H9 (cell line): Measurements from ENCODE around the gene MAGEA6. TPM values are rescaled to one million over a fixed set of nuclear protein-coding genes. Genes with fewer than 3 reads are reported as not detected.
"Not testable (repeated sequence)": the region's sequence is repeated elsewhere in the genome, so short reads cannot be mapped to it uniquely, and the experiment has no call there.

Experiments
- DNase-seq: peaks from one replicate; pipeline ENCODE4 v3.0.0-alpha.2; 2017
- H2AFZ ChIP-seq: one replicate; pipeline ENCODE4 v1.6.1; 2013; ENCODE audit warnings: mild to moderate bottlenecking, low read length, control low read depth, moderate library complexity
- H2AK5ac ChIP-seq: 2 replicates; pipeline ENCODE4 v1.6.1; 2013; ENCODE audit warnings: low read length, control low read depth, mixed read lengths; ENCODE audit not compliant: insufficient read length
- H2BK120ac ChIP-seq: one replicate; pipeline ENCODE4 v1.6.1; 2013; ENCODE audit warnings: low read depth, mild to moderate bottlenecking, low read length, control low read depth, inconsistent platforms; ENCODE audit not compliant: poor library complexity, severe bottlenecking
- H2BK12ac ChIP-seq: 2 replicates; pipeline ENCODE4 v1.6.1; 2013; ENCODE audit warnings: low read length, control low read depth, mixed read lengths, low read depth; ENCODE audit not compliant: insufficient read length
- H2BK15ac ChIP-seq: 2 replicates; pipeline ENCODE4 v1.6.1; 2013; ENCODE audit warnings: low read depth, low read length, control low read depth
- H2BK20ac ChIP-seq: one replicate; pipeline ENCODE4 v1.6.1; 2013; ENCODE audit warnings: low read depth, mild to moderate bottlenecking, low read length, control low read depth, inconsistent platforms; ENCODE audit not compliant: poor library complexity, severe bottlenecking
- H2BK5ac ChIP-seq: 2 replicates; pipeline ENCODE4 v1.6.1; 2013; ENCODE audit warnings: low read length, control low read depth, mixed read lengths; ENCODE audit not compliant: insufficient read length
- H3K14ac ChIP-seq: 2 replicates; pipeline ENCODE4 v1.6.1; 2013; ENCODE audit warnings: low read length, control low read depth; ENCODE audit not compliant: insufficient read depth
- H3K18ac ChIP-seq: 2 replicates; pipeline ENCODE4 v1.6.1; 2013; ENCODE audit warnings: low read depth, mild to moderate bottlenecking, mixed read lengths, low read length, control low read depth; ENCODE audit not compliant: insufficient read length
- H3K23ac ChIP-seq: 2 replicates; pipeline ENCODE4 v1.6.1; 2013; ENCODE audit warnings: low read length, control low read depth, mixed read lengths, low read depth; ENCODE audit not compliant: insufficient read length
- H3K23me2 ChIP-seq: 2 replicates; pipeline ENCODE4 v1.6.1; 2013; ENCODE audit warnings: low read depth, mild to moderate bottlenecking, mixed read lengths, low read length, control low read depth; ENCODE audit not compliant: insufficient read length, poor library complexity, severe bottlenecking
- H3K27ac ChIP-seq: 2 replicates; pipeline ENCODE4 v1.5.1; 2013; ENCODE audit warnings: low read length, control low read depth, mixed read lengths, low read depth; ENCODE audit not compliant: insufficient read length
- H3K27me3 ChIP-seq: 2 replicates; pipeline ENCODE4 v1.6.1; 2013; ENCODE audit warnings: low read length, control low read depth, inconsistent platforms; ENCODE audit not compliant: insufficient read depth
- H3K4ac ChIP-seq: 2 replicates; pipeline ENCODE4 v1.6.1; 2013; ENCODE audit warnings: low read depth, mild to moderate bottlenecking, control low read depth, inconsistent platforms, low read length, moderate library complexity
- H3K4me1 ChIP-seq: 2 replicates; pipeline ENCODE4 v1.6.1; 2013; ENCODE audit warnings: low read length, control low read depth, inconsistent platforms; ENCODE audit not compliant: insufficient read depth
- H3K4me2 ChIP-seq: 2 replicates; pipeline ENCODE4 v1.6.1; 2013; ENCODE audit warnings: low read length, control low read depth, mixed read lengths; ENCODE audit not compliant: insufficient read length, insufficient read depth
- H3K56ac ChIP-seq: 2 replicates; pipeline ENCODE4 v1.6.1; 2013; ENCODE audit warnings: low read depth, mild to moderate bottlenecking, mixed read lengths, low read length, control low read depth; ENCODE audit not compliant: insufficient read length
- H3K79me1 ChIP-seq: 2 replicates; pipeline ENCODE4 v1.6.1; 2013; ENCODE audit warnings: low read depth, mild to moderate bottlenecking, moderate library complexity, low read length, control low read depth, inconsistent platforms; ENCODE audit not compliant: insufficient read depth, poor library complexity, severe bottlenecking
- H3K79me2 ChIP-seq: 2 replicates; pipeline ENCODE4 v1.6.1; 2013; ENCODE audit warnings: low read length, control low read depth, inconsistent platforms; ENCODE audit not compliant: insufficient read depth
- H3K9ac ChIP-seq: 2 replicates; pipeline ENCODE4 v1.6.1; 2013; ENCODE audit warnings: low read length, control low read depth, mixed read lengths; ENCODE audit not compliant: insufficient read length; ENCODE audit errors: extremely low read depth
- H3K9me3 ChIP-seq: one replicate; pipeline ENCODE4 v1.6.1; 2013; ENCODE audit warnings: low read depth, low read length, inconsistent platforms; ENCODE audit not compliant: control insufficient read depth
- H3T11ph ChIP-seq: one replicate; pipeline ENCODE4 v1.6.1; 2013; ENCODE audit warnings: mild to moderate bottlenecking, low read length, control low read depth, inconsistent platforms
- H4K20me1 ChIP-seq: one replicate; pipeline ENCODE4 v1.6.1; 2013; ENCODE audit not compliant: control insufficient read depth, insufficient read length, insufficient read depth
- H4K5ac ChIP-seq: 2 replicates; pipeline ENCODE4 v1.6.1; 2013; ENCODE audit warnings: low read depth, mild to moderate bottlenecking, mixed read lengths, low read length, control low read depth; ENCODE audit not compliant: insufficient read length
- H4K8ac ChIP-seq: replicated peaks from 2 replicates; pipeline ENCODE4 v1.6.1; 2013; ENCODE audit warnings: low read length, control low read depth, mixed read lengths, low read depth; ENCODE audit not compliant: insufficient read length
- H4K91ac ChIP-seq: 2 replicates; pipeline ENCODE4 v1.6.1; 2013; ENCODE audit warnings: low read depth, mild to moderate bottlenecking, moderate library complexity, mixed read lengths, low read length, control low read depth; ENCODE audit not compliant: insufficient read length
- H3K27ac Mint-ChIP-seq, 3 experiments: 2 replicates in 2 of 3; 3 replicates in 1 of 3; pipeline ENCODE4 v1.8.0; 2020 to 2021; ENCODE audit warnings: mixed read lengths in 3 of 3, mild to moderate bottlenecking in 1 of 3, moderate library complexity in 1 of 3
- H3K27me3 Mint-ChIP-seq: 2 replicates; pipeline ENCODE4 v1.8.0; 2021; ENCODE audit warnings: low read depth, mild to moderate bottlenecking, moderate library complexity, mixed read lengths
- H3K36me3 Mint-ChIP-seq, 3 experiments: 2 replicates in 2 of 3; 3 replicates in 1 of 3; pipeline ENCODE4 v1.8.0; 2020 to 2021; ENCODE audit warnings: low read depth in 3 of 3, mixed read lengths in 3 of 3; ENCODE audit not compliant: insufficient read depth in 1 of 3
- H3K4me1 Mint-ChIP-seq, 2 experiments: 2 replicates each; pipeline ENCODE4 v1.8.0; 2020; ENCODE audit warnings: mixed read lengths in 2 of 2
- H3K4me3 Mint-ChIP-seq, 2 experiments: 2 replicates in 1 of 2; 3 replicates in 1 of 2; pipeline ENCODE4 v1.8.0; 2020 to 2021; ENCODE audit warnings: mild to moderate bottlenecking in 2 of 2, mixed read lengths in 2 of 2, moderate library complexity in 1 of 2
- H3K9me3 Mint-ChIP-seq, 2 experiments: 2 replicates in 1 of 2; 3 replicates in 1 of 2; pipeline ENCODE4 v1.8.0; 2020; ENCODE audit warnings: mild to moderate bottlenecking in 2 of 2, mixed read lengths in 2 of 2, moderate library complexity in 1 of 2
- WGBS: extraction: QIAGEN DNeasy Blood & Tissue Kit; methylation state at CpG from one replicate; pipeline ENCODE4 v1.1.7; 2013; ENCODE audit warnings: missing lambda C conversion rate, low lambda C conversion rate, mixed read lengths; ENCODE audit not compliant: insufficient read length; ENCODE audit errors: extremely low coverage; 5-methylcytosine and 5-hydroxymethylcytosine counted together
- total RNA-seq: library from RNA; stranded (reverse); gene quantifications from 2 replicates; pipeline ENCODE4 v1.2.1, GENCODE V29; 2021

MAGEA6 gene
- total RNA-seq, 1 experiment from 2014 or later, result not detected

DNA sequence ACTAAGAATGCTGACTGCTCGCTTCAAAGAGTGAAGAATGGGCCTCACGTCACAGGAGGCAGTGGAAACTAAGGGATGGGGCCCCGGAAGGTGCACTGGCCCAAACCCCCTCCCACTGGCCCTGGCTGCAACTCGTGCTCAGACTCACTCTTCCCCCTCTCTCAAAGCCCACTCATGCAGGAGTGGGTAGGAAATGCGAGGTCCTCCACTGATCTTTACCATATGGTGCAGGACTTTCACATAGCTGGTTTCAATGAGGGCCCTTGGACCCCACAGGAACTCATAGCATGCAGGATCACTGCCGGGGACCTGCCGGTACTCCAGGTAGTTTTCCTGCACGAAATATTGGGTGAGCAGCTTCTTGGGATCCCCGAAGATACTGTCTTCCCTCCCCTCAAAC is 2.9 kb downstream of the MAGEA6 start:
- not testable (repeated sequence) for H3K4me1 Mint-ChIP-seq, H3K79me2 ChIP-seq

DNA sequence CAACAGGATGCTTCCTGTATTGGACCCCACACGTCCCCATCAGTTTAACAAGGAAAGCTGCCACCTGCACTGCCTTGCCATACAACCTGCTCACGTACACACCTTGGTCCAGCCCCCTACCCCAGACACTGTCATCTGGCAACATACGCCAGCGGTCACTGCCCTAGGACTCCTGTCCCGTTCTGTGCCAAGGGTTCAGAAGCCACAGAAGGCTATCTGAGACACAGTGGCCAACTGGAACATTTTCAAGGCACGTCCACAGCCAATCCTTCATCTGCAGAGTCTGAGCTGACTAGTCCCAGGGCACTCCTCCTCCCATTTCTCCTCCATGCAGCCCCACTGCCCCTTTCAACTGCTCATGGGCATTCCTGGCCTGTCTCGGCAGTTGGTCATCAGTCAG is 7.9 kb downstream of the MAGEA6 start:
- H3K79me2 ChIP-seq, H4K20me1 ChIP-seq, H3K4me2 ChIP-seq, H2AFZ ChIP-seq, H2BK5ac ChIP-seq, H4K91ac ChIP-seq, H3T11ph ChIP-seq, DNase-seq, H2AK5ac ChIP-seq, H3K9me3 Mint-ChIP-seq, H3K4ac ChIP-seq, H3K79me1 ChIP-seq, H3K27me3 Mint-ChIP-seq, H3K4me3 Mint-ChIP-seq, H3K18ac ChIP-seq, H4K5ac ChIP-seq, H2BK15ac ChIP-seq, H3K9ac ChIP-seq, H3K56ac ChIP-seq, H3K27ac ChIP-seq, H2BK20ac ChIP-seq, H3K27me3 ChIP-seq, H3K36me3 Mint-ChIP-seq, H3K23me2 ChIP-seq, H2BK120ac ChIP-seq, H3K27ac Mint-ChIP-seq, H3K23ac ChIP-seq, H3K9me3 ChIP-seq, H4K8ac ChIP-seq, H2BK12ac ChIP-seq, H3K4me1 ChIP-seq, H3K4me1 Mint-ChIP-seq, H3K14ac ChIP-seq: not testable (repeated sequence)
- no CpG with 5 or more reads among the region's 7 CpGs for WGBS

More for the DNA sequence above, 2.9 kb downstream of the MAGEA6 start:
- not testable (repeated sequence) for H3K4me2 ChIP-seq, H3K27me3 Mint-ChIP-seq, H3K23me2 ChIP-seq, H3K9ac ChIP-seq, H4K5ac ChIP-seq, H3K36me3 Mint-ChIP-seq, H2BK15ac ChIP-seq, H4K8ac ChIP-seq, H3K9me3 Mint-ChIP-seq, H3K27ac ChIP-seq, H3K56ac ChIP-seq, H3K18ac ChIP-seq, H3K27me3 ChIP-seq, H2AFZ ChIP-seq, H3K4me3 Mint-ChIP-seq, H4K20me1 ChIP-seq, H3K23ac ChIP-seq, H3K4me1 ChIP-seq, H2BK12ac ChIP-seq, H4K91ac ChIP-seq, DNase-seq, H3K14ac ChIP-seq, H2BK120ac ChIP-seq, H3K4ac ChIP-seq, H2BK5ac ChIP-seq, H3K27ac Mint-ChIP-seq, H2AK5ac ChIP-seq, H3T11ph ChIP-seq, H2BK20ac ChIP-seq, H3K79me1 ChIP-seq, H3K9me3 ChIP-seq
- WGBS, result no CpG with 5 or more reads among the region's 9 CpGs
